WTC11 (cell line): ENCODE measurements around the gene MAP3K6. TPM values are rescaled to one million over a fixed set of nuclear protein-coding genes. Genes with fewer than 3 reads are reported as not detected.

Experiments used
- ATAC-seq: fragments of 200-7000 bp; cut with Tn5 transposase; 2 replicates; pipeline ENCODE4 v1.10.0; 2021; ENCODE audit warnings: mild to moderate bottlenecking, moderate library complexity
- CTCF ChIA-PET: fragments of 300-600 bp; sonication (Branson Sonifier 250); formaldehyde crosslinking; loops from one replicate; lab custom pipeline; 2021; ENCODE audit warnings: antibody characterized with exemption; lab: Charles Lee
- POLR2A ChIA-PET: fragments of 350-600 bp; sonication (Branson Sonifier 250); formaldehyde crosslinking; loops from one replicate; lab custom pipeline; 2021; ENCODE audit warnings: antibody characterized with exemption; lab: Charles Lee
- DNase-seq: peaks from one replicate; pipeline ENCODE4 v3.0.0; 2021; ENCODE audit warnings: low spot score
- H3K27ac Mint-ChIP-seq: 2 replicates; pipeline ENCODE4 v1.8.0; 2021; ENCODE audit warnings: mixed read lengths
- H3K27me3 Mint-ChIP-seq: 2 replicates; pipeline ENCODE4 v1.8.0; 2021; ENCODE audit warnings: low read depth, mild to moderate bottlenecking, moderate library complexity, mixed read lengths
- H3K36me3 Mint-ChIP-seq: 2 replicates; pipeline ENCODE4 v1.8.0; 2021; ENCODE audit warnings: mixed read lengths
- H3K4me1 Mint-ChIP-seq: 2 replicates; pipeline ENCODE4 v1.8.0; 2022; ENCODE audit warnings: mixed read lengths
- H3K4me3 Mint-ChIP-seq: 2 replicates; pipeline ENCODE4 v1.8.0; 2021; ENCODE audit warnings: mild to moderate bottlenecking, moderate library complexity, mixed read lengths
- H3K9me3 Mint-ChIP-seq: 2 replicates; pipeline ENCODE4 v1.8.0; 2021; ENCODE audit warnings: mixed read lengths
- ARID4B ChIP-seq: sonication (generic); formaldehyde crosslinking; IDR thresholded peaks from 2 replicates; pipeline ENCODE4 v1.8.0; 2023; ENCODE audit warnings: missing genetic modification reagents, mild to moderate bottlenecking, borderline replicate concordance
- CBFB ChIP-seq: sonication (generic); formaldehyde crosslinking; IDR thresholded peaks from 2 replicates; pipeline ENCODE4 v1.8.1; 2022; ENCODE audit warnings: mild to moderate bottlenecking, low read depth, missing genetic modification reagents
- CDX4 ChIP-seq: fragments of 250-450 bp; sonication (Bioruptor Pico); IDR thresholded peaks from 2 replicates; pipeline ENCODE4 v1.9.0; 2021; ENCODE audit warnings: moderate library complexity, mild to moderate bottlenecking, inconsistent platforms, borderline replicate concordance
- CREM ChIP-seq: sonication (generic); formaldehyde crosslinking; IDR thresholded peaks from 2 replicates; pipeline ENCODE4 v1.8.1; 2022; ENCODE audit warnings: mild to moderate bottlenecking, missing genetic modification reagents, moderate library complexity
- ESRRA ChIP-seq: sonication (generic); formaldehyde crosslinking; IDR thresholded peaks from 2 replicates; pipeline ENCODE4 v1.8.1; 2022; ENCODE audit warnings: mild to moderate bottlenecking, missing genetic modification reagents, borderline replicate concordance
- GRHL2 ChIP-seq: fragments of 250-450 bp; sonication (Bioruptor Pico); IDR thresholded peaks from 2 replicates; pipeline ENCODE4 v1.8.0; 2022; ENCODE audit warnings: mild to moderate bottlenecking, moderate library complexity; ENCODE audit not compliant: insufficient replicate concordance, severe bottlenecking
- GTF2I ChIP-seq: fragments of 250-450 bp; sonication (Bioruptor Pico); conservative IDR thresholded peaks from 2 replicates; pipeline ENCODE4 v1.4.0; 2021; ENCODE audit warnings: mild to moderate bottlenecking
- HMGXB4 ChIP-seq: sonication (generic); formaldehyde crosslinking; IDR thresholded peaks from 2 replicates; pipeline ENCODE4 v1.8.1; 2023; ENCODE audit warnings: mild to moderate bottlenecking, moderate library complexity, missing genetic modification reagents
- KAT7 ChIP-seq: sonication (generic); formaldehyde crosslinking; IDR thresholded peaks from 2 replicates; pipeline ENCODE4 v1.8.1; 2023; ENCODE audit warnings: missing genetic modification reagents, mild to moderate bottlenecking, borderline replicate concordance
- MXD4 ChIP-seq: fragments of 250-450 bp; sonication (Bioruptor Pico); IDR thresholded peaks from 2 replicates; pipeline ENCODE4 v1.8.0; 2021; ENCODE audit warnings: mild to moderate bottlenecking, moderate library complexity, borderline replicate concordance
- MYBL2 ChIP-seq: sonication (generic); formaldehyde crosslinking; IDR thresholded peaks from 2 replicates; pipeline ENCODE4 v1.8.1; 2023; ENCODE audit warnings: mild to moderate bottlenecking, moderate library complexity, missing genetic modification reagents
- NFYB ChIP-seq: sonication (generic); formaldehyde crosslinking; conservative IDR thresholded peaks from 2 replicates; pipeline ENCODE4 v1.8.0; 2022; ENCODE audit warnings: low read depth, missing genetic modification reagents
- TEAD1 ChIP-seq: sonication (generic); formaldehyde crosslinking; IDR thresholded peaks from 2 replicates; pipeline ENCODE4 v1.8.0; 2022; ENCODE audit warnings: mild to moderate bottlenecking, missing genetic modification reagents
- TP53 ChIP-seq: sonication (generic); formaldehyde crosslinking; IDR thresholded peaks from 2 replicates; pipeline ENCODE4 v1.8.1; 2023; ENCODE audit warnings: mild to moderate bottlenecking, missing genetic modification reagents
- USF2 ChIP-seq: sonication (generic); formaldehyde crosslinking; IDR thresholded peaks from 2 replicates; pipeline ENCODE4 v1.8.1; 2023; ENCODE audit warnings: mild to moderate bottlenecking, missing genetic modification reagents, moderate library complexity
- ZBTB21 ChIP-seq: sonication (generic); formaldehyde crosslinking; IDR thresholded peaks from 2 replicates; pipeline ENCODE4 v1.8.1; 2023; ENCODE audit warnings: mild to moderate bottlenecking, missing genetic modification reagents, borderline replicate concordance
- ZBTB43 ChIP-seq: sonication (generic); formaldehyde crosslinking; IDR thresholded peaks from 2 replicates; pipeline ENCODE4 v1.8.1; 2023; ENCODE audit warnings: mild to moderate bottlenecking, missing genetic modification reagents
- ZNF232 ChIP-seq: sonication (generic); formaldehyde crosslinking; IDR thresholded peaks from 2 replicates; pipeline ENCODE4 v1.8.0; 2022; ENCODE audit warnings: mild to moderate bottlenecking, missing genetic modification reagents
- ZNF532 ChIP-seq: fragments of 250-450 bp; sonication (Bioruptor Pico); IDR thresholded peaks from 2 replicates; pipeline ENCODE4 v1.9.0; 2021; ENCODE audit warnings: mild to moderate bottlenecking, borderline replicate concordance
- total RNA-seq: library from RNA; stranded (reverse); gene quantifications from 3 replicates; pipeline ENCODE4 v1.2.3, GENCODE V29; 2021

Gene MAP3K6
- total RNA-seq, 1 experiment from 2014 or later: 15.0 TPM

GRCh38 chr1:27351541-27352107 lies 15.1 kb downstream of the MAP3K6 start (continued):
- TF ChIP-seq ARID4B (CRISPR knock-in tag) (0 out of 2 replicates have a peak, but pooled peaks have one; percentile 8), TEAD1 (CRISPR knock-in tag) (no peak), KAT7 (CRISPR knock-in tag) (no peak), ZNF232 (no peak)

GRCh38 chr1:27350663-27351540 lies 15.9 kb downstream of the MAP3K6 start:
- peak; percentile 98 for DNase-seq
- CTCF ChIA-PET: interaction anchor here (0.6 to 11.0 kb wide), 29 partner anchors 9 to 321 kb away, joined by 3 to 258 read pairs (median 4); partner anchors contain the start of genes CD164L2, IFI6, MAP3K6 and SYTL1
- Mint-ChIP-seq H3K4me3 (peak overlapping the region; percentile 75), H3K27me3 (peaks cover 12% of the 10 kb centered on the region), H3K27ac (no peak overlapping the region), H3K9me3 (no peaks in the 10 kb centered on the region), H3K4me1 (peaks cover 18% of the 10 kb centered on the region), H3K36me3 (peaks cover 8% of the 10 kb centered on the region; the same call in 1 of the 2 replicates)
- POLR2A ChIA-PET: interaction anchor here (0.6 to 3.1 kb wide), 8 partner anchors 9 to 176 kb away, joined by 3 to 29 read pairs (median 7); partner anchors contain the start of genes CD164L2, MAP3K6 and SYTL1
- peak; percentile 84 for ATAC-seq
- TF ChIP-seq ZNF532 (CRISPR knock-in tag) (no peak), CDX4 (CRISPR knock-in tag) (no peak), MYBL2 (CRISPR knock-in tag) (no peak), ZBTB43 (CRISPR knock-in tag) (peak; percentile 20; the same call in 1 of the 2 replicates), GTF2I (no peak), CBFB (no peak), GRHL2 (no peak), ESRRA (CRISPR knock-in tag) (no peak), NFYB (peak; percentile 49; the same call in 1 of the 2 replicates), USF2 (CRISPR knock-in tag) (no peak; the same call in 1 of the 2 replicates), MXD4 (CRISPR knock-in tag) (no peak), ZNF232 (peak; percentile 15; the same call in 1 of the 2 replicates), CREM (CRISPR knock-in tag) (no peak; the same call in 1 of the 2 replicates), TEAD1 (CRISPR knock-in tag) (0 out of 2 replicates have a peak, but pooled peaks have one; percentile 63), TP53 (CRISPR knock-in tag) (peak; percentile 90; the same call in 1 of the 2 replicates), ZBTB21 (CRISPR knock-in tag) (no peak), HMGXB4 (no peak; the same call in 1 of the 2 replicates)
